MM.1S (cell line): ENCODE results near the gene CCL17.

Experiments used
- DNase-seq: peaks from one replicate; pipeline ENCODE4 v3.0.0-alpha.2; 2015
- H2AFZ ChIP-seq: fragments of 300-600 bp; sonication (generic); 2 replicates; pipeline ENCODE4 v1.6.0; 2016; ENCODE audit warnings: antibody characterized with exemption, low read length
- H3F3A ChIP-seq: fragments of 300-600 bp; sonication (generic); 2 replicates; pipeline ENCODE4 v1.6.1; 2016; ENCODE audit warnings: mild to moderate bottlenecking, antibody characterized with exemption, low read length, moderate library complexity, mixed read lengths; ENCODE audit not compliant: insufficient read depth
- H3K27ac ChIP-seq: fragments of 300-600 bp; sonication (generic); 2 replicates; pipeline ENCODE4 v1.5.1; 2016; ENCODE audit warnings: mild to moderate bottlenecking, low read length
- H3K27me3 ChIP-seq: fragments of 300-600 bp; sonication (generic); replicated peaks from 2 replicates; pipeline ENCODE4 v1.6.0; 2016; ENCODE audit warnings: low read length; ENCODE audit not compliant: insufficient read depth
- H3K36me3 ChIP-seq: fragments of 300-600 bp; sonication (generic); replicated peaks from 2 replicates; pipeline ENCODE4 v1.6.1; 2016; ENCODE audit warnings: mild to moderate bottlenecking, low read length, mixed read lengths; ENCODE audit not compliant: insufficient read depth
- H3K4me1 ChIP-seq: fragments of 300-600 bp; sonication (generic); 2 replicates; pipeline ENCODE4 v1.6.1; 2016; ENCODE audit warnings: low read length, mixed read lengths
- H3K4me2 ChIP-seq: fragments of 300-600 bp; sonication (generic); 2 replicates; pipeline ENCODE4 v1.6.0; 2016; ENCODE audit warnings: low read depth, low read length
- H3K4me3 ChIP-seq: fragments of 300-600 bp; sonication (generic); 2 replicates; pipeline ENCODE4 v1.5.1; 2016; ENCODE audit warnings: low read length, mixed read lengths
- H3K79me2 ChIP-seq: fragments of 300-600 bp; sonication (generic); 2 replicates; pipeline ENCODE4 v1.6.1; 2016; ENCODE audit warnings: mixed run types, low read length, mixed read lengths
- H3K9ac ChIP-seq: fragments of 300-600 bp; sonication (generic); 2 replicates; pipeline ENCODE4 v1.6.1; 2016; ENCODE audit warnings: low read length, mixed read lengths
- H3K9me2 ChIP-seq: fragments of 300-600 bp; sonication (generic); replicated peaks from 2 replicates; pipeline ENCODE4 v1.6.1; 2016; ENCODE audit warnings: mild to moderate bottlenecking, low read length, mixed read lengths; ENCODE audit not compliant: insufficient read depth
- H3K9me3 ChIP-seq: fragments of 300-600 bp; sonication (generic); replicated peaks from 2 replicates; pipeline ENCODE4 v1.6.1; 2016; ENCODE audit warnings: mild to moderate bottlenecking, low read length, mixed read lengths; ENCODE audit not compliant: insufficient read depth
- H4K20me1 ChIP-seq: fragments of 300-600 bp; sonication (generic); 2 replicates; pipeline ENCODE4 v1.6.1; 2016; ENCODE audit warnings: mild to moderate bottlenecking, low read length, moderate library complexity, mixed read lengths; ENCODE audit not compliant: insufficient read depth
- CTCF ChIP-seq: fragments of 300-600 bp; sonication (generic); IDR thresholded peaks from 2 replicates; pipeline ENCODE4 v1.5.1; 2016; ENCODE audit warnings: antibody characterized with exemption, low read length, mixed read lengths
- EZH2 ChIP-seq: fragments of 300-600 bp; sonication (generic); optimal IDR thresholded peaks from 2 replicates; pipeline ENCODE3; 2017; ENCODE audit warnings: low read depth, mild to moderate bottlenecking, antibody characterized with exemption, low read length, mixed read lengths
- EZH2phosphoT487 ChIP-seq: fragments of 300-600 bp; sonication (generic); IDR thresholded peaks from 2 replicates; pipeline ENCODE4 v1.6.1; 2018; ENCODE audit warnings: antibody characterized with exemption, low read length

The CCL17 gene

DNA sequence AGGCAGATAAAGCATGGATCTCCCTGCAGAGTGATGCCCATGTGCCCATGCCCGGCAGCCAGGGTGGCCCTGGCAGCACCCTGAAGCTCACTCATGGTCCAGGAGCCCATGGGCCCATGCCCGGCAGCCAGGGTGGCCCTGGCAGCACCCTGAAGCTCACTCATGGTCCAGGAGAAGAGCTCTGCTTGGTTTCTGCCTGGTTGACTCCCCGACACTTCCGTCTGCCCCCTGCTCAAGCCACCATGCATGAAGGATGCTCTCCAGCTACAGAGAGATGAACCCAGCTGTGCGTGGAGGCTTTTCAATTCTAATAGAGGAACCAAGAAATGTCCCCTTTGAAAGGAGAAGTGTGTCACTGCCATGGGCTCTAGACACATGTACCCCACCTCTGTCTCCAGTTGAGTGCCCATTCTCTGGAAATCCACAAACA is 8.7 kb downstream of the CCL17 start:
- no peaks in the 10 kb centered on the region for H3K9me2 ChIP-seq
- TF ChIP-seq CTCF, result no peak
- TF ChIP-seq EZH2phosphoT487, result no peak
- no peak for TF ChIP-seq EZH2
- H2AFZ ChIP-seq, result no peak overlapping the region
- H3K4me1 ChIP-seq, result no peaks in the 10 kb centered on the region
- H3K9ac ChIP-seq, result no peak overlapping the region
- no peaks in the 10 kb centered on the region for H4K20me1 ChIP-seq
- H3K4me3 ChIP-seq, result no peak overlapping the region
- H3F3A ChIP-seq, result no peaks in the 10 kb centered on the region
- H3K9me3 ChIP-seq, result no peaks in the 10 kb centered on the region
- no peaks in the 10 kb centered on the region for H3K36me3 ChIP-seq
- peaks cover 19% of the 10 kb centered on the region; the same call in 1 of the 2 replicates for H3K27me3 ChIP-seq
- H3K79me2 ChIP-seq, result no peaks in the 10 kb centered on the region
- H3K4me2 ChIP-seq, result no peak overlapping the region
- no peak overlapping the region for H3K27ac ChIP-seq
- DNase-seq, result no peak

GRCh38 chr16:57413733-57414132 is 9.2 kb downstream of the CCL17 start:
- no peaks in the 10 kb centered on the region for H3K4me1 ChIP-seq

DNA sequence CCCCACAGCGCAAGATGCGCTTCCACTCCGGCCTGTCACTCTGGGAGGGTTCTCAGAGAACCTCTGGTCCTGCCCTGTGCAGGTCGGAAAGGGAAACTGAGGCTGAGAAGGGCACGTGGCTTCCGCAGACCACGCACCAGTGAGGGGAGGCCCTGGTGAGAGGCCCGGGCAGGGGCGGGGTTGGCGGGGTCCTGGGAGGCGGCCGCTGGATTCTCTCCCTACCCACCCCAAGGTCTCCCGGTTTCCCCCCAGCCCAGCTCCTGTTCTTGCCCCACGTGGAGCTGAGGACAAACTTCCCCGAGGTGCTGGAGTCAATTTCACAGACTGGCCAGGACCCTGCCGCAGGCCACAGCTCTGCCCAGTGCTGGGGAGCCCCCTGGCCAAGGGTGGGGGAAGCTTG is 11.5 kb downstream of the CCL17 start:
- Histone ChIP-seq H3K36me3 (no peaks in the 10 kb centered on the region), H4K20me1 (no peaks in the 10 kb centered on the region), H3K79me2 (no peaks in the 10 kb centered on the region), H3K4me2 (no peak overlapping the region), H3K9me3 (no peaks in the 10 kb centered on the region), H3K9me2 (no peaks in the 10 kb centered on the region), H3K4me1 (no peaks in the 10 kb centered on the region), H3K9ac (no peak overlapping the region), H2AFZ (no peak overlapping the region; the same call in 1 of the 2 replicates), H3K4me3 (no peak overlapping the region), H3F3A (no peaks in the 10 kb centered on the region), H3K27ac (no peak overlapping the region), H3K27me3 (peaks cover 19% of the 10 kb centered on the region; the same call in 1 of the 2 replicates)
- no peak for TF ChIP-seq CTCF
- no peak for TF ChIP-seq EZH2phosphoT487
- TF ChIP-seq EZH2, result no peak
- no peak for DNase-seq

More at GRCh38 chr16:57413733-57414132, 9.2 kb downstream of the CCL17 start:
- DNase-seq, result no peak
- H3K27me3 ChIP-seq, result peaks cover 19% of the 10 kb centered on the region; the same call in 1 of the 2 replicates
- no peak overlapping the region for H3K4me3 ChIP-seq
- H3K36me3 ChIP-seq, result no peaks in the 10 kb centered on the region
- H4K20me1 ChIP-seq, result no peaks in the 10 kb centered on the region
- H3K79me2 ChIP-seq, result no peaks in the 10 kb centered on the region
- H3K4me2 ChIP-seq, result no peak overlapping the region
- H3K9me3 ChIP-seq, result no peaks in the 10 kb centered on the region
- TF ChIP-seq EZH2phosphoT487, result no peak
- TF ChIP-seq EZH2, result no peak
- TF ChIP-seq CTCF, result no peak
- H3K27ac ChIP-seq, result no peak overlapping the region
- H3K9me2 ChIP-seq, result no peaks in the 10 kb centered on the region
- no peak overlapping the region for H3K9ac ChIP-seq
- no peak overlapping the region for H2AFZ ChIP-seq
- H3F3A ChIP-seq, result no peaks in the 10 kb centered on the region
